K562 (cell line): Measurements from ENCODE around the gene SLC20A1. TPM values are rescaled to one million over a fixed set of nuclear protein-coding genes. Genes with fewer than 3 reads are reported as not detected.

Experiments
- CAMTA2 ChIP-seq: fragments of 250-450 bp; sonication (Bioruptor Pico); conservative IDR thresholded peaks from 2 replicates; pipeline ENCODE4 v1.5.1; 2022
- CCAR2 ChIP-seq: fragments of 200-400 bp; formaldehyde crosslinking; IDR thresholded peaks from 2 replicates; pipeline ENCODE4 v1.6.1; 2017; ENCODE audit warnings: mild to moderate bottlenecking, low read depth, low read length
- ESRRB ChIP-seq: fragments of 250-450 bp; sonication (Bioruptor Pico); IDR thresholded peaks from 2 replicates; pipeline ENCODE4 v1.5.0; 2020; ENCODE audit warnings: mild to moderate bottlenecking, moderate library complexity, borderline replicate concordance
- IFI16 ChIP-seq: fragments of 250-450 bp; sonication (Bioruptor Pico); IDR thresholded peaks from 2 replicates; pipeline ENCODE4 v2.1.2; 2022; ENCODE audit warnings: mild to moderate bottlenecking, inconsistent platforms
- MAFK ChIP-seq: IDR thresholded peaks from 2 replicates; pipeline ENCODE4 v1.6.1; 2011; ENCODE audit warnings: low read length, improper control_type of control experiment
- PHB ChIP-seq: fragments of 250-450 bp; sonication (Bioruptor Pico); IDR thresholded peaks from 2 replicates; pipeline ENCODE4 v1.5.0; 2021
- POU5F1 ChIP-seq: fragments of 150-350 bp; IDR thresholded peaks from 2 replicates; pipeline ENCODE4 v1.6.1; 2014; ENCODE audit warnings: borderline replicate concordance, low read length, low read depth, mild to moderate bottlenecking; ENCODE audit not compliant: partially characterized antibody
- PTBP1 ChIP-seq: fragments of 200-400 bp; formaldehyde crosslinking; IDR thresholded peaks from 2 replicates; pipeline ENCODE4 v1.6.1; 2017; ENCODE audit warnings: low read depth, low read length
- PYGO2 ChIP-seq: fragments of 450-650 bp; IDR thresholded peaks from 2 replicates; pipeline ENCODE4 v1.6.1; 2016; ENCODE audit warnings: mild to moderate bottlenecking, missing genetic modification characterization, moderate library complexity, missing compliant biosample characterization
- SIRT6 ChIP-seq: IDR thresholded peaks from one replicate; pipeline ENCODE4 v1.6.1; 2012; ENCODE audit warnings: low read depth, mild to moderate bottlenecking, control low read depth, inconsistent platforms, low read length, moderate library complexity
- SMAD2 ChIP-seq: fragments of 150-350 bp; IDR thresholded peaks from 2 replicates; pipeline ENCODE4 v1.6.1; 2014; ENCODE audit warnings: low read depth, mild to moderate bottlenecking, low read length
- ZBTB5 ChIP-seq: fragments of 450-650 bp; IDR thresholded peaks from 2 replicates; pipeline ENCODE4 v1.6.1; 2017; ENCODE audit warnings: antibody characterized with exemption
- ZC3H11A ChIP-seq: IDR thresholded peaks from 2 replicates; pipeline ENCODE4 v1.6.1; 2012; ENCODE audit warnings: low read depth, low read length, improper control_type of control experiment
- ZFPM2 ChIP-seq: fragments of 250-450 bp; sonication (Bioruptor Pico); IDR thresholded peaks from 2 replicates; pipeline ENCODE4 v1.5.1; 2022; ENCODE audit warnings: mild to moderate bottlenecking
- ZNF445 ChIP-seq: fragments of 250-450 bp; sonication (Bioruptor Pico); IDR thresholded peaks from 2 replicates; pipeline ENCODE4 v1.4.0; 2020; ENCODE audit warnings: low read depth, mild to moderate bottlenecking, moderate library complexity
- ZNF76 ChIP-seq: fragments of 250-450 bp; sonication (Bioruptor Pico); IDR thresholded peaks from 2 replicates; pipeline ENCODE4 v1.4.0; 2020; ENCODE audit warnings: mild to moderate bottlenecking, moderate library complexity, borderline replicate concordance
- polyA plus RNA-seq, 8 experiments: library from polyadenylated mRNA; depleted of rRNA in 4 of 8; stranded (reverse) in 5 of 8; unstranded in 3 of 8; fragments of >200 nt; fragmentation: Nextera tagmentation in 2 of 8; fragmentation: Illumina TruSeq in 1 of 8; extraction: Ambion mirVana in 2 of 8; extraction: Trizol in 1 of 8; gene quantifications; 2 replicates each; pipeline versions ENCODE4 v1.2.1 to v1.2.3, GENCODE V29; 2011 to 2014; ENCODE audit warnings: inconsistent platforms in 1 of 8, missing spikeins in 1 of 8
- total RNA-seq, 7 experiments: library from RNA; depleted of rRNA in 6 of 7; stranded (reverse); fragments of >200 nt in 6 of 7; fragmentation: Illumina TruSeq in 2 of 7; extraction: Trizol in 2 of 7; gene quantifications; 2 replicates each; pipeline versions ENCODE4 v1.2.1 to v1.2.3, GENCODE V29; 2011 to 2021; ENCODE audit warnings: low replicate concordance in 1 of 7
- TF ChIP-seq, protein P1 (sequence below): fragments of 250-450 bp; sonication (Bioruptor Pico); IDR thresholded peaks from 2 replicates; pipeline ENCODE4 v1.5.0; 2022; ENCODE audit warnings: mild to moderate bottlenecking
- TF ChIP-seq, protein P2 (sequence below), 2 experiments: IDR thresholded peaks; 2 replicates each; pipeline ENCODE4 v1.6.1; 2012; ENCODE audit warnings: improper control_type of control experiment in 2 of 2, low read depth in 2 of 2, low read length in 2 of 2, borderline replicate concordance in 1 of 2
- TF ChIP-seq, protein P3 (sequence below): fragments of 250-450 bp; sonication (Bioruptor Pico); IDR thresholded peaks from 2 replicates; pipeline ENCODE4 v1.4.0; 2020; ENCODE audit warnings: borderline replicate concordance

SLC20A1 gene
- total and polyA plus RNA-seq, 9 of the 15 experiments (the other 6 are each of a cell fraction or from before 2014, with no cell fraction given) = 53.8 to 150 (median 74.7) TPM

- TF ChIP-seq ESRRB (CRISPR knock-in tag) (no peak), CCAR2 (no peak), ZNF76 (CRISPR knock-in tag) (no peak), POU5F1 (no peak), PTBP1 (no peak), SIRT6 (no peak), ZNF445 (CRISPR knock-in tag) (no peak), PYGO2 (tag) (no peak), CAMTA2 (CRISPR knock-in tag) (no peak), ZFPM2 (CRISPR knock-in tag) (no peak), SMAD2 (no peak), ZBTB5 (no peak), MAFK (no peak), IFI16 (CRISPR knock-in tag) (no peak), ZC3H11A (no peak), PHB (CRISPR knock-in tag) (no peak)
- TF ChIP-seq, protein P1, sequence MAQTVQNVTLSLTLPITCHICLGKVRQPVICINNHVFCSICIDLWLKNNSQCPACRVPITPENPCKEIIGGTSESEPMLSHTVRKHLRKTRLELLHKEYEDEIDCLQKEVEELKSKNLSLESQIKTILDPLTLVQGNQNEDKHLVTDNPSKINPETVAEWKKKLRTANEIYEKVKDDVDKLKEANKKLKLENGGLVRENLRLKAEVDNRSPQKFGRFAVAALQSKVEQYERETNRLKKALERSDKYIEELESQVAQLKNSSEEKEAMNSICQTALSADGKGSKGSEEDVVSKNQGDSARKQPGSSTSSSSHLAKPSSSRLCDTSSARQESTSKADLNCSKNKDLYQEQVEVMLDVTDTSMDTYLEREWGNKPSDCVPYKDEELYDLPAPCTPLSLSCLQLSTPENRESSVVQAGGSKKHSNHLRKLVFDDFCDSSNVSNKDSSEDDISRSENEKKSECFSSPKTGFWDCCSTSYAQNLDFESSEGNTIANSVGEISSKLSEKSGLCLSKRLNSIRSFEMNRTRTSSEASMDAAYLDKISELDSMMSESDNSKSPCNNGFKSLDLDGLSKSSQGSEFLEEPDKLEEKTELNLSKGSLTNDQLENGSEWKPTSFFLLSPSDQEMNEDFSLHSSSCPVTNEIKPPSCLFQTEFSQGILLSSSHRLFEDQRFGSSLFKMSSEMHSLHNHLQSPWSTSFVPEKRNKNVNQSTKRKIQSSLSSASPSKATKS (CRISPR knock-in tag) = no peak
- TF ChIP-seq, protein P2, sequence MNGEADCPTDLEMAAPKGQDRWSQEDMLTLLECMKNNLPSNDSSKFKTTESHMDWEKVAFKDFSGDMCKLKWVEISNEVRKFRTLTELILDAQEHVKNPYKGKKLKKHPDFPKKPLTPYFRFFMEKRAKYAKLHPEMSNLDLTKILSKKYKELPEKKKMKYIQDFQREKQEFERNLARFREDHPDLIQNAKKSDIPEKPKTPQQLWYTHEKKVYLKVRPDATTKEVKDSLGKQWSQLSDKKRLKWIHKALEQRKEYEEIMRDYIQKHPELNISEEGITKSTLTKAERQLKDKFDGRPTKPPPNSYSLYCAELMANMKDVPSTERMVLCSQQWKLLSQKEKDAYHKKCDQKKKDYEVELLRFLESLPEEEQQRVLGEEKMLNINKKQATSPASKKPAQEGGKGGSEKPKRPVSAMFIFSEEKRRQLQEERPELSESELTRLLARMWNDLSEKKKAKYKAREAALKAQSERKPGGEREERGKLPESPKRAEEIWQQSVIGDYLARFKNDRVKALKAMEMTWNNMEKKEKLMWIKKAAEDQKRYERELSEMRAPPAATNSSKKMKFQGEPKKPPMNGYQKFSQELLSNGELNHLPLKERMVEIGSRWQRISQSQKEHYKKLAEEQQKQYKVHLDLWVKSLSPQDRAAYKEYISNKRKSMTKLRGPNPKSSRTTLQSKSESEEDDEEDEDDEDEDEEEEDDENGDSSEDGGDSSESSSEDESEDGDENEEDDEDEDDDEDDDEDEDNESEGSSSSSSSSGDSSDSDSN (IDR thresholded peaks at IDR 0.05; ENCODE audit: borderline replicate concordance in 1 of 2, low read depth in 2 of 2, low read length in 2 of 2) = peak; percentile 33 to 46; a peak in 1 of 4 replicates
- TF ChIP-seq, protein P3, sequence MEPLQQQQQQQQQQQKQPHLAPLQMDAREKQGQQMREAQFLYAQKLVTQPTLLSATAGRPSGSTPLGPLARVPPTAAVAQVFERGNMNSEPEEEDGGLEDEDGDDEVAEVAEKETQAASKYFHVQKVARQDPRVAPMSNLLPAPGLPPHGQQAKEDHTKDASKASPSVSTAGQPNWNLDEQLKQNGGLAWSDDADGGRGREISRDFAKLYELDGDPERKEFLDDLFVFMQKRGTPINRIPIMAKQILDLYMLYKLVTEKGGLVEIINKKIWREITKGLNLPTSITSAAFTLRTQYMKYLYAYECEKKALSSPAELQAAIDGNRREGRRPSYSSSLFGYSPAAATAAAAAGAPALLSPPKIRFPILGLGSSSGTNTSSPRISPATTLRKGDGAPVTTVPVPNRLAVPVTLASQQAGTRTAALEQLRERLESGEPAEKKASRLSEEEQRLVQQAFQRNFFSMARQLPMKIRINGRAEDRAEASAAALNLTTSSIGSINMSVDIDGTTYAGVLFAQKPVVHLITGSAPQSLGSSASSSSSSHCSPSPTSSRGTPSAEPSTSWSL = no peak
Measured at GRCh38 chr2:112683550-112684414, 38.0 kb downstream of the SLC20A1 start (continued).
